Stimulated activated CD4-positive, alpha-beta T cell treated with anti-CD3 and anti-CD28 coated beads, Interleukin-12 subunit alpha, Interleukin-12 subunit beta, amount 100 ng/mL, for 24 hours (primary cell): ENCODE data around the gene DOCK2.
"Not testable (repeated sequence)": the region's sequence is repeated elsewhere in the genome, so short reads cannot be mapped to it uniquely, and the experiment has no call there.

Experiments
- DNase-seq, 2 experiments: peaks; one replicate each; pipeline ENCODE4 v3.0.0-alpha.2; 2020; ENCODE audit warnings: low read depth in 2 of 2

The DOCK2 gene

DNA sequence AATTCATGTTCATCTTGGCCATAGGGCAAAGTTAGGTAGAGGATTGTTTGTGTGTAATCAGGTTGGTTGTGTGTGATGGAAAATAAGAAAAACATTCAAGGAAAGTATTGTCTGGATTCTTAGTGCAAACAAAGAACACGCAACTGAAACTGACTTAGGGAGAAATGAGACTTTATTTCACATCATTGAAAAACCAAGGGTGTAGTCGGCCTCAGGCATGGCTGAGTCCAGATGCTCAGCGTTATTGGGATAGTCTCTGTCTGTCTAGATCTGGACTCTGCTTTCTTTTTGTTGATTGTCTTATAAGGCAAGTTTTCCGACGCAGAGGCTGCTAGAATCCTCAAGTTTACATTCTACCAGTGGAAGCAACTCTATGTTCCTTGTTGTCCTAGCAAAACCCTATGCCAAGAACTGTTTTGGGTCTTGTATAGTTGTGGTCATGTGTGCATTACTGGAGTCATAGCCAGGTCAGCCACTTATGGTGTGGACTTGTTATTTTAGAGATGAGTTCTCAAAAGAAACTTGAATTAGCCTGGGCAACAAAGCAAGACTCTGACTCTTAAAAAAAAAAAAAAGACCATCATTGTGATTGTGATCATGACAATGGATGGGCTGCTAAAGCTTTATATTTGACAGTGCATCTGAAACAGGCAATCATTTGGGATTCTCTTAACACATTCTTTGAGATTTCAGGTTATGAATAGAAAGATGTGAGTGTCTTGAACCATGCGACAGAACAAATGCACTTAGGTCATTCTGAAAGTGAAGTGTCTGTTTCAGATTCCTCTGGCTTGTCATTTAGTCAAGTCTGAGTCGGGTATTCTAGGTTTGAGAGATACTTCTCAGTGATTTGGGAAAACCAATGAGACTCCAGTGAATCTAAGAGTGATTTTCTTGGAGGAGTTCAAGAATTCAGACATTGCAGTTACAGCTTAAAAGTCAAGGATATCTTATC is 82.6 kb downstream of the DOCK2 start:
- no peak for DNase-seq

DNA sequence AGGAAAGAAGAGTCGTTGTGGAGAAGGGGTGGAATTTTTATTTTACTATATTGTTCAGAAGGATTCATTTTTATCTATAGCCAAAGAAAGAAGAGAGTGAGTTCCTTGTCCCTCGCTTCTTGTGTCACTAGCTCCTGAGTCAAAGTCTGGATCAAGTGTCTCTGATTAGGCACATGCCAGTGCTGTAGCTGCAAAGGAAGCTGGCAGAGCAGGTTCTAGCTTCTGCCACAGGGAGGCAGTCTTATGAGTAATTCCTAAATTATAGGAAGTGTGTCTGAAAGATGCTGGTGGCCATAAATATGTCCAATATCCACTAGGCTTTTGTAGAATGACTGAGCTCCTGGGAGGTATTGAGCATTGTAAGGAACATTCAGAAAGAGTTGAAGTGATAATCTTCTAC is 84.7 kb downstream of the DOCK2 start:
- DNase-seq, result no peak

DNA sequence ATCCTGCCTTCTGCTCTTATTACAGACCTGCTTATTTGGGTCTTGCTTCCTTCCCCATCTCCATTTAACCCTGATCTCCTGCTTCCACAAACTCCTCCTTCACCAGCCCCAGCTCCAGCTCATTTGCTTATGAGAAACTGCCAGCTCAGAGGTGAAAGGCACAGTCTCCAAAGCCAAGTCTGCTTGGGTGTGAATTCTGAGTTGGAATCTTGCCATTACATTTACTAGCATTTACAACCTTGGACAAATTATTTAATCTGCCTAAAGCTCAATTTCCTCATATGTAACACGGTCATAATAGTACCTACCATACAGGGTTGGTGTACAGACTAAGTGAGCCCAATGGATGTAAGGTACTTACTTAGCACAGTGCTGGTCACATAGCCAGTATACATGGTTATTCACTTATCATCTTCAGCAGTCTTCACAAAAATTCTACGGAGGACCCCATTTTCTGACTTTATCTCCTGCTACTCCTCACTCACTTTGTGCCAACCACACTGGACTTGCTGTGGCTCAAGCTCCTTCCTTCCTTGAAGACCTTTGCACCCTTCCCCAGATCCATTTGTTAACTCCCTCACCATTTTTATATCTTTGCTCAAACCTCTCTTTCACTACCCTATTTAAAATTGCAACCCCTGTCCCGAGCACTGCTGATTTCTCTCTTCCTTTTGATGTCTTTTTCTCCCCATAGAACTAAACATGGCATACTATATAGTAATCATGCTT is 86.2 kb downstream of the DOCK2 start:
- DNase-seq, result no peak

DNA sequence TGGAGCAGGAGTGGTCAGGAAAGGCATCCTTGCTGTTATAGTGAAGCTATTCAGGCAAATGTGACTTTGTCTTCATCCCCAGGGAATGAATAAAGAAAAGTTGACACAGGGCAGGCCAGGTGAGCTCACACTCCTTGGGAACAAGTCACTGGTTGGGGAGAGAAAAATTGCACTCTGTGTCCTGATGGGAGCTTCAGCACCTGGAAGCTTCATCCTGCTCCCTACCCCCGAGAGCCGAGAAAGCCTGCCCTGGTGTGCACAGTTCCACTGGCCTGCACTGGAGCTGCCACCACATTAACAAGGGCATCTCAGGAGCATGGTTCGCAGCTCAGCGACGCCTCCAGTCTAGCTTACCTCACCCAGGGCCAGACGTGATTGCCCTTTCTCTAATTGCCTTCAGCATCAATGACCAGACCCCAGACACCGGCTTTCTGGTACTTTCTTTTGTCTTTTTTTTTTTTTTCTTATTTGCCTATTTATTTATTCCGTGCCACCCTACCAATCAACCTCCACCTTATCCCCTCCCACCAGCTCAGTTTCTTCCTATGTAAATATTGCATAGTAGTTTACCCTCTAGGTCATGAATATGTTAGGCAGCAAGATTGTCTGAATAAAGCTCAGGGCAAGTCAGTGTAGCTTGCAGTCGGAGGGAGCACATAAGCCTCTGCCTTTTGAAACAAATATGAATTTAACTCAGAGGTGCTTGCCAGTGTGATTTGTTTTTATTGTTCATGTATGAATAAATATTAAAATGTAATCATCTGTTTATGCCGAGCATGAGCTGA is 87.4 kb downstream of the DOCK2 start:
- no peak for DNase-seq

DNA sequence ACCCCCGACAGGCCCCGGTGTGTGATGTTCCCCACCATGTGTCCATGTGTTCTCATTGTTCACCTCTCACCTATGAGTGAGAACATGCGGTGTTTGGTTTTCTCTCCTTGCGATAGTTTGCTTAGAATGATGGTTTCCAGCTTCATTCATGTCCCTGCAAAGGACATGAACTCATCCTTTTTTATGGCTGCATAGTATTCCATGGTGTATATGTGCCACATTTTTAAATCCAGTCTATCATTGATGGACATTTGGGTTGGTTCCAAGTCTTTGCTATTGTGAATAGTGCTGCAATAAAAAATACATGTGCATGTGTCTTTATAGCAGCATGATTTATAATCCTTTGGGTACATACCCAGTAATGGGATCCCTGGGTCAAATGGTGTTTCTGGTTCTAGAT is 88.6 kb downstream of the DOCK2 start:
- not testable (repeated sequence) for DNase-seq

DNA sequence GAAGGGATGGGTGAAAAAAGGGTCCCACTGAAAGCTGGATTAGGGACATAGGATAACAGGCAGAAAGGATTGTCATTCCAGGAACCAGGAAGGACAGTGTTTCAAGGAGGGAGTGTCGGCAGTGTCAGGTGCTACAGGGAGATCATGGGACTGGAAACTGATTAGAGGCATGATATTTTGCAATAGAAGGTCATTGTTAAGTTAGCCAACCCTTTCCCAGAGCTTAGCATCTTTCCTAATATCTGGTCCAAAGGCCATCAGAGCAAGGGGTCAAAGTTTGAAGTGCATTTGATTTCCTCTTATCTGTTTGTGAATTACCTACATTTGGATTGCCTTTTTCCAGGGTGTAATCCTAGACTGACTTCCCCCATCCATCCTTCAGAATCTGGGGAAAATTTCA is 91.3 kb downstream of the DOCK2 start:
- DNase-seq, result no peak

DNA sequence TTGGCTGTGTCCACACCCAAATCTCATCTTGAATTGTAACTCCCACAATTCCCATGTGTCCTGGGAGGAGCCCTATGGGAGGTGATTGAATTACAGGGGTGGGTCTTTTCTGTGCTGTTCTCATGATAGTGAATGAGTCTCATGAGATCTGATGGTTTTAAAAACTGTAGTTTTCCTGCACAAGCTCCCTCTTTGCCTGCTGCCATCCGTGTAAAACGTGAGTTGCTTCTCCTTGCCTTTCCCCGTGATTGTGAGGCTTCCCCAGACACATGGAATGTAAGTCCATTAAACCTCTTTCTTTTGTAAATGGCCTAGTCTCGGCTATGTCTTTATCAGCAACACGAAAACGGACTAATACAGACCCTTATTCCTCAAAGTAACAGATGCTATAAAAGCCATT is 94.1 kb downstream of the DOCK2 start:
- no peak for DNase-seq

DNA sequence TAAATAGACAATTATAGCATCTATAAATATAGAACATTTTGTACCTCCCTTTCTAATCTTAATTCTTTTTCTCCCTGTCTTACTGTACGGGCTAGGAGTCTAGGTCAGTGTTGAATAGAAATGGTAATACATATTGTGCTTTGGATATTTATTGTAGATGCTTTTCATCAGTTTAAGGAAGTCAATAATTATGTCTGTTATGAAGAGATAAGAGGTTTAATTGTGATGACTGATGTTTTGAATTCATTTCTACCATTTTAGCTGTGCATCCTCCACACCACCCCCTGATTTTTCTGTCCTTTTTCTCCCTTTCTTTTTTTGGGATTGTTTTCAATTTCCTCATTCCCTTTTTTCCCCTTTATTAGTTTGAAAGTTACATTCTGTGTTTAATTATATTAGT is 95.8 kb downstream of the DOCK2 start:
- DNase-seq, result no peak

DNA sequence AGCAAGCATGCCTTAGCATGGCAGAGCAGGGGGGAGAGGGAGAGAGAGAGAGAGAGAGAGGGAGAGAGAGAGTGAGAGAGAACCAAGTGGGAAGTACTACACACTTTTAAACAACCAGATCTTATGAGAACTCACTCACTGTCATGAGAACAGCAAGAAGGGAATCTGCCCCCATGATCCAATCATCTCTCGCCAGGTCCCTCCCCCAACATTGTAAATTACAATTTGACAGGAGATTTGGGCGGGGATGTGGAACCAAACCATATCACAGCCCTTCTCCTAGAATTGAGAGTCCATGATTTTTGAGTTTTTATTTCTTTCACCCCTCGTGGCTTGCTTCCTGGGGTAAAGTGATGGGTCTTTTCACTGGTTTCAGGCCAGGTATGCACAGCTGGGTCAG is 98.8 kb downstream of the DOCK2 start:
- no peak for DNase-seq

DNA sequence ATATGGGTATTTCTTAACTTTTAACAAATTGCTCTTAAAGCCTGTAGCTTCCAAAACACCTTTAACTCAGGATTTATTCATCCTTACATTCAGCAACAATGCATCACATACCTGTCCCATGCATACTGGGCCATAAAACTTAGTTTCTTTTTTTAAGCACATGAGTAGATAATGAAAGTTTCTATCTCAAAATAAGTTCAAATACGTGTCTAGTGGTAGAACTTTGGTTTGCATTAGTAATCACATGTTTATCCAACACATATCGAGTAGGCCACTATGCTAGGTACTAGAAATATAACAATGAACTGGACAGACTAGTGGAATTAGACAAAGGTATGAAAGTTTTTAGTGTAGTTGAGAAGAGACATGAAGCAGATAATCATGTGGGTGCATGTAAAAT is 99.6 kb downstream of the DOCK2 start:
- no peak for DNase-seq

DNA sequence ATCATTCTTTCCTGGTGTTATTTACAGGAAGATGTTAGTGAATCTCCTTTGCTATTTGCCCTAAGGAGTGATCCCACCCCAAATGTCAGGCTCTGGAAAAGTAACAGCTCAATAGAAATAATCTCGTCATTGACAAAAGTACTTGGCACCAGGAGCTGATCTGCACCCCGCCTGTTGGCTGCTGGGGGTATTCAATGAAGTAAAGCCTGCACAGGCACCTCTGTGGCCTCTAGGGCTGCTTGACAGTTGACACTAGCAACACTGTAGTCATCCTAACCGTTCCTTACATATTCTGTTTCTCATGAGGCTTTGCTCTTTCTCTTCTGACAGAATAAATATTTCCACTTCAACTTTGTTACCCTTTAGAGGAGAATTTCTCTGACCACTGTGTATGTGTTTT is 103.4 kb downstream of the DOCK2 start:
- DNase-seq, result no peak

DNA sequence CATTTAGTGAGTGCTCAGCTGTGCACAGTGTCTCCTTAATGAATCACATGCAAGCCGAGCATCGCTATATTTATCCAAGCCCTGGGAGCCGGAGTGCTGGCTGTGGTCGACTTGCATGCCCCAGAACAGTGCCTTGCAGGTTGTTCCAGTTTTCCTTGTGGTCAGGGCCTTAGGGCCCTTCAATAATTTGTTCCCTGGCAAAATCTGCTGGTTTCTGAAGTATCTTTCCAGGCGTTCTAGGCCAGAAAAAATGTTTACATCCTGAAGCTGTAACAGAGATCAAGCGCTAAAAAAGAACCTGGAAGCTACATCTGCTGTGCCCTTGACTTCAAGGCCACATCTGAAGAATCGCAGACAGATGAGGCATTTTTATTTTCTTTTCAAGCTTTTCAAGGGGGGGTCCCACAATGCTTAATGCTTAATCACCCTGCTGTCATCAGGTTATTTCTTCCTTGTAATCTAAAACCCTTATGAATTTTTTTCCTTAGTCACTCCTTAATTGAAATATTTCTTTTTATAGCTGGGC is 105.8 kb downstream of the DOCK2 start:
- DNase-seq, result no peak

DNA sequence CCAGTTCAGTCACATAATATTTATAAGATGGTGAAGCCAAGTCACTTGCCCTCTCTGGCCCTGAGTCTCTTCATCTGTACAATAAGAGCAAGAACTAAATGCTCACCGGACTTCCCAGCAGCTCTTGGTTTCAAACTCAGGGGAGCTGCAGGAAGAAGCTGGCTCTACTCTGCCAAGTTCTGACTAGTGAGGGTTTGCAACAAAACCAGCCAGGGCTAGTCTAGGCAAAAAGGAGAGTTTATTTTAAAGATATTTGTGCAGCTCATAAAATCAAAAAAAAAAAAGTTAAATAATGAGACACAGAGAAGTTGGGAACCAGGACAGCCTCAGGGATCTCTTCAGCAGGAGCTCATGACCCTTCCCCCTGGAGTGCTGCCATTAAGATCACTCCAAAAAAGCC is 107.3 kb downstream of the DOCK2 start:
- no peak for DNase-seq

DNA sequence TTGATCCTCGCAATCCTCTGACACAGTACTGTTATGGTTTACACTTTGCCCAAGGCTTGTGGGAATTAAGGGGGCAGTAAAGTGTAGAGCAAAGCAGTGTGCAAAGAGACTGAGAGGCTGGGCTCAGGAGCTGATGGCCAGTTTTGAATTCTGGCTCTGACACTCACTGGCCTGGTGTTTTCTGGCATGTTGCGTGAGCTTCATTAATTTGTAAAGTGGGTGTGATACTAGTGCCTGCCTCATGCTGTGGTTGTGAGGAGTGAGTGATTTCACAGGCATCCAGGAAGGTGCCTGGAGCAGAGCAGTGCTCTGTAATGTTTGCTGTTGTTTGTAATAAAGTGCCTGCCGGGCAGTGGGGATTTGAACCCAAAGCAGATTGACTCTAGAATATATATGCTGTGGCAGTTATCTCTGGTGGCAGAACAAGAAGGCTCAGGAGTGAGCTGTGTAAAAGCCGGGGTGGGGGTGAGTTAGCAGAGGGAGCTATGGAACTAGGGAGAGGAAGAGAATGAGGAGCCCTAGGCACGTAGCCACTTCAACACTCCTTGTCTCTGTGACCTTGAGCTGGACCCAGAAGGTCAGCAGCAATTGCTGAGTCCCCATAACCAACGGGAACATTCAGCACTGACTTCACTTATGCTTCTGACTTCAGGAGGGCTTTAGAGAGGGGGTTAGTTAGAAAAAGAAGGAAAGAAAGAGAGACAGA is 108.5 kb downstream of the DOCK2 start:
- no peak for DNase-seq

DNA sequence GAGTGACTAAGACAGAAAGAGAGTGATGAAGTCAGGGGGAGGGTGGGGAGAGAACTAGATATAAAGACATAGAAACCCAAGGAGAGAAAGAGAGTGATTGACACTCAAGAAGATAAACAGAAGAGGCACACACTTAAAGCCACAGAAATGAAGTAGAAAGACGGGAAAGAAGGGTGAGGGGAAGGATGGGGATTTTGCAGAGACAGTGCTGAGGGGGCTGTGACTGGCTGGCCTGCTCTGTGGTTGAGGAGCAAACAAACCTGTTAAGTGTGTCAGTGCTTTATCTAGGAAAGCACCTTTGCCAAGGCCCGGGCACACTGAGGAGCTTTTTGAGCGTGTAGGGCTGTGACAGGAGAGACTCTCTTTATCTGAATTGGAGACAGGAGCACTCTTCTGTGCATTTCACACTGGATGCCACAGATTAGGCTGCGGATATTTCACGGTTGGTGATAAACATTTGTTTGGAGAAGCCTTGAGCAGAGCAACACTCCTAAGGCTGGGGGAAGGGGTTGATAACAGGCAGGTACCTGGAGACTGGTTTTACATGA is 109.1 kb downstream of the DOCK2 start:
- DNase-seq, result no peak

DNA sequence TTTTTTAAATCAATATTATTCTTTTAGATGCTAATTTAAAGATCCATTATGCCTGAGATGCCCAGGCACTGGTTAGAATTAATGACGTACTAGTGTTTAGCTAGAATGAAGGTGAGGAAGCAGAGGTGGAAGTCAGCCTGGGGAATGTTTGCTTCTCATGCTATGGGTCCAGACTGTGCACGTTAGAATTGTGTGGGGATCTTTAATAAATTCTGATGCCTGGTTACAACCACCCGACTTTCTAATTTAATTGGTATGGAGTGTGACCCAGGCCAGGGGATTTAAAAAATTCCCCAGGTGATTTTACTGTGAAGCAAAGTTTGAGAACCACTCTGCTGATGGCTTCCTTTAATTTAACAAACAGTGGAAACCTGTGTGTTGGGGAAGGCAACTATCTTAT is 111.1 kb downstream of the DOCK2 start:
- DNase-seq, result no peak

DNA sequence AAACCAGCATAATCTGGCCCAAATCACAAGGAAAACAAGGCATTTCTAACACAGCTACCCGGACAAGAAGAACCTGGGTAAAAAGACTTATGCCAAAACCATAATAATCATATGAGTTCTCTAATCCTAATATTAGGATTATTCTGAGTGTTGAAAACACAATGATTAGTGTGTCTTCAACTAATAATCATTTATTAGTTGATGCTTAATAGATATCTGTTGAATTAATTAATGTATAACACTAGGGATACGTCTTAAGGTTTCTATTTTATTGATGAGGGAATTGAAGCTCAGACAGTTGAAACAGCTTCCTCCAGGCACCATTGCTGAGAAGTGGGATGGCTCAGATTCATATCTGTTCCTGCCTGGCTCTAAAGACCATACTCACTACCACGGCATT is 112.2 kb downstream of the DOCK2 start:
- DNase-seq, result no peak

DNA sequence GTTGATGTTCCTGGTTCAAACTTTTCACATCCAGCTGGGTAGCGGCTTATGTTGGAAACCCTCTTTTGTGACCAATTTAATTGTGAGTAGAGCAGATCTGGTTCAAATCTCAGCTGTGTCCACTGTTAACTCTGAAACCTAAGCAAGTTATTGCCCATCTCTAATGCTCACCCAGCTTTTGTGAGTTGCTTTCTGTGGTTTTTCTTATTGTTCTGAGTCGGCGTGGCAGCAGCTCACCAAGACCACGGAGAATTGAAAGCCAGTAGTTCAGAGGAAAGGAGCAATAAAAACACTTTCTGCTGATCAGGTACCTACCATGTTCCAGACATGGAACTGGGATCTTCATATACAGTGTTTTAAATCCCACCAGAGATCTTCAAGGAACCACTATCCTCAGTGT is 114.4 kb downstream of the DOCK2 start:
- DNase-seq, result no peak

DNA sequence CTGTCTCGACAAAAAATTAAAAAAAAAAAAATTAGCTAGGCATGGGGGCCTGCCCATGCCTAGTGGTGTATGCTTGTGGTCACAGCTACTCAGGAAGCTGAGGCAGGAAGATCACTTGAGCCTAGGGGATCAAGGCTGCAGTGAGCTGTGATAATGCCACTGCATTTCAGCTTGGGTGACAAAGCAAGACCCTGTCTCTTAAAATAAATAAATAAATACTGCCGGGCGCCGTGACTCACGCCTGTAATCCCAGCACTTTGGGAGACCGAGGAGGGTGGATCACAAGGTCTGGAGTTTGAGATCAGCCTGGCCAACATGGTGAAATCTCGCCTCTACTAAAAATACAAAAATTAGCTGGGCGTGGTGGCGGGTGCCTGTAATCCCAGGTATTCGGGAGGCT is 115.5 kb downstream of the DOCK2 start:
- DNase-seq, result not testable (repeated sequence)

DNA sequence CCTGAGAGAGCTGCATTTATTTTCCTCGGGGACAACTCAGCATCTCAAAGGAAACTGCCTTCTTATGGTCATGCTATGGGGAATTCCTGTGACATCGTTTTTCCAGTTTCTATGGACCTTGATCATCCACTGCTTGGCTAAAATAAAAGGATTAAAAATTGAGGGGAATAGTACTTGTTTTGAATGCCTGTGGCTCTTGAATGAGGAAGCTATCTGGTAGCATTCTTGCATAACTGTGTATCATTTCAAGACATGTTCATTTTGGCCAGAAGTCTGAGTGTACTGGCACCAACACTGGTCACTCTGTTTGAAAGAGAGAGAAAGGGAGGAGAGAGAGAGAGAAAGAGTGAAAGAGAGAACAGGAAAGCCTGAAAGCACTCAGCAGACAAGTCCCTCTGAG is 116.7 kb downstream of the DOCK2 start:
- no peak for DNase-seq

DNA sequence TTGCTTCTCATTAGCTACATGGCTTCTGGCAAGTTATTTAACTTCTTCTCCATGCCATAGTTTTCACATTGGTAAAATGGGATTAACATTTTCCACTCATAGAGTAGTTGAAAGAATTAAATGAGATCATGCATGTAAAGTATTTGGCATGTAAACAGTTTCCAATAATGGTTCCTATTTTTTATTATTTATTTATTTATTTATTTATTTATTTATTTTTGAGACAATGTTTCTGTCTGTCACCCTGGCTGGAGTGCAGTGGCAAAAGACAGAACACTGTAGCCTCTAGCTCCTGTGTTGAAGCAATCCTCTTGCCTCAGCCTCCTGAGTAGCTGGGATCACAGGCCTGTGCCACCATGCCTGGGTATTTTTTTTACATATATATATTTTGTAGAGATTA is 117.7 kb downstream of the DOCK2 start:
- no peak for DNase-seq
